ENCODE results near the gene SDK2.
A peak's percentile ranks its signal among the peaks of the same experiment; 100 is the strongest.

The SDK2 gene

DNA sequence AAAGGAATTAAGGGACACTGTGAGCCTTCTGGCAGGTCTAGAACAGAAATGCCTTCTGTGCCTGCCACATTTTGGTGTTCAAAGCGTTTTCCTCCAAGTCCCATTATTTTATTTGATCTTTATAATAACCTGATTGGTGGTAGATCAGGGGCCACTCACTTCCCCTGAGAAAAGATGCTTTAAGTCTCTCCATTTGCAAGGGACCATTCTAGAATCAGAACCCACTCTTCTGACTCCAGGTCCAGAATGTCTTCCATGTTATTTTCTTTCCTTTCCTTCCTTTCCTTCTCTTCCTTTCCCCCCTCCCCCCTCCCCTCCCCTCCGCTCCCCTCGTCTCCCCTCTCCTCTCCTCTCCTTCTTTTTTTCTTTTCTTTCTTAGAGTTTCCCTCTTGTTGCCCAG is 313.2 kb downstream of the SDK2 start:
- no peak for TF ChIP-seq REST (IDR thresholded peaks at IDR 0.05; ENCODE audit: insufficient replicate concordance, low read depth)
- Histone ChIP-seq H3K27ac (replicated peaks) (no peak overlapping the region), H3K4me3 (replicated peaks; ENCODE audit: insufficient read depth, low read length) (no peak overlapping the region), H3K27me3 (ENCODE audit: insufficient read depth, poor library complexity, severe bottlenecking) (no peaks in the 10 kb centered on the region)
- no peak for DNase-seq (ENCODE audit: low read depth in 1 of 2, low spot score in 1 of 2)

DNA sequence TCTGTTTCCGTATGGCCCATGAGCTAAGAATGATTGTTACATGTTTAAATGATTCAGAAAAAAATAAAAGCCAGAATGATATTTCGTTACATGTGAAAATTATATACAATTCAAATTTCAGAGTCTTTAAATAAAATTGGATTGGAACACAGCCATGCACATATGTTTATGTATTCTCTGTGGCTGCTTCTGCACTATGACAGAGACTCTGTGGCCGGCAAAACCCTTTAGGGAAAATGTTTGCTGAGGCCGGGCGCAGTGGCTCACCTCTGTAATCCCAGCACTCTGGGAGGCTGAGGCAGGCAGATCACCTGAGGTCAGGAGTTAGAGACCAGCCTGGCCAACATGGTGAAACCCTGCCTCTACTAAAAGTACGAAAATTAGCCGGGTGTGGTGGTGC is 316.6 kb downstream of the SDK2 start:
- Histone ChIP-seq H3K27me3 (ENCODE audit: insufficient read depth, poor library complexity, severe bottlenecking) (no peaks in the 10 kb centered on the region), H3K27ac (replicated peaks) (no peak overlapping the region), H3K4me3 (replicated peaks; ENCODE audit: insufficient read depth, low read length) (no peak overlapping the region)
- no peak for TF ChIP-seq POLR2AphosphoS5 (IDR thresholded peaks at IDR 0.05; ENCODE audit: low read depth)
- no peak for TF ChIP-seq SPI1 (IDR thresholded peaks at IDR 0.05; ENCODE audit: borderline replicate concordance, low read depth)
- no peak for TF ChIP-seq REST (IDR thresholded peaks at IDR 0.05; ENCODE audit: insufficient replicate concordance, low read depth)
- no peak for TF ChIP-seq GABPA (IDR thresholded peaks at IDR 0.05; ENCODE audit: low read depth)
- no peak for TF ChIP-seq CTCF (IDR thresholded peaks at IDR 0.05; ENCODE audit: insufficient read depth, low read length)
- no peak for DNase-seq (ENCODE audit: low read depth in 1 of 2, low spot score in 1 of 2)

DNA sequence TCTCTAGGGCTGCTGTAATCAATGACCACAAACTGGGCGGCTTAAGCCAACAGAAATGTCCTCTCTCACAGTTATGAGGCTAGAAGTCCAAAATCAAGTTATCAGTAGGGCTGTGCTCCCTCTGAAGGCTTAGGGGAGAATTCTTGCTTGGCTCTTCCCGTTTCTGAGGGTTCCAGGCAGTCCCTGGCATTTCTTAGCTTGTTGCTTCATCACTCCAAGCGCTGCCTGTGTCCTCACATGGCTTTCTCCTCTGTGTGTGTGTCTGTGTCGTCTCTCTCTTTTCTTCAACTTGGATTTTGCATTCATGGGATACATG is 318.8 kb downstream of the SDK2 start:
- Histone ChIP-seq H3K27me3 (ENCODE audit: insufficient read depth, poor library complexity, severe bottlenecking) (no peaks in the 10 kb centered on the region), H3K27ac (replicated peaks) (no peak overlapping the region), H3K4me3 (replicated peaks; ENCODE audit: insufficient read depth, low read length) (no peak overlapping the region)
- TF ChIP-seq SPI1 (IDR thresholded peaks at IDR 0.05; ENCODE audit: borderline replicate concordance, low read depth) = peak; percentile 63; the same call in 1 of the 2 replicates
- no peak for TF ChIP-seq GABPA (IDR thresholded peaks at IDR 0.05; ENCODE audit: low read depth)
- peak in 1 of 2 experiments; percentile 47 for DNase-seq (ENCODE audit: low read depth in 1 of 2, low spot score in 1 of 2)

DNA sequence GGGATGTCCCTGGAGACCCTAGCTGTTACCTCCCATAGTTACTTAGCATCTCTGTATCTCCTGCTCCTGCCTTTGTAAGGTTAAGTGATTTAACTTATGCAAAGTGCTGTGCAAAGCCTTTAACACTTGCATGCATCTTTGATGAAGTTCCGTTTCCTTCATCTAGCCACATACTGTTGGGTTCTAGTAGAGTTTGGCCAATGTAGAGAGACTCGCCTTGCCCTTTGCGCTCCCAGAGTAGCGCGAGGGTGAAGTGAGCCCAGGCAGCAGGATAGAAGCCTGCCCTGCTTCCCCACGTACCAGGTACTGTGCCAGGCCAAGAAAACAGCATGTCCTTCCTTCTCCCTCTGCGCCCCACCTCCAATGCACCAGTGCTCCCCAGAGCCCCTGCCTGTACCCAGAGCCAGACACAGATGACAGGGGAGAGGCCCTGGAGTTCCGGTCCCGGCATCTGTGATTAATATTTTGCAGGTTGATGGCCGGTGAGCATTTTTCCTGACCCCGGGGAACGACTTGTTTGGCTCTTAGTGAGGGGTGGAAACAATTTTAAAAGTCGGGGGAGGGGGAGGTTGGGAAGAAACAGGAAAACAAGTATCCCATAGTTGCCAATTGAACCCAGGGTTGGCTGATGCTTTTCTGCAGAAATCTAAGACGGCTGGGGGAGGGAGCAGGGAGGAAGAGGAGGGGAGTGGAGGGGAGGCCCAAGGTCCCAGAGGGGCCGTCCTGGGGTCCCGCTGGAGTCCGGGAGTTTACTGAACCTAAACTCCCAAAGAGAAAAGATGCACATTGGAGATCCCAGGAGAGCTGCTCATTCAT is 319.3 kb downstream of the SDK2 start:
- Histone ChIP-seq H3K4me3 (replicated peaks; ENCODE audit: insufficient read depth, low read length) (no peak overlapping the region), H3K27ac (replicated peaks) (no peak overlapping the region), H3K27me3 (ENCODE audit: insufficient read depth, poor library complexity, severe bottlenecking) (no peaks in the 10 kb centered on the region)
- TF ChIP-seq REST (IDR thresholded peaks at IDR 0.05; ENCODE audit: insufficient replicate concordance, low read depth) (no peak), POLR2AphosphoS5 (IDR thresholded peaks at IDR 0.05; ENCODE audit: low read depth) (no peak), GABPA (IDR thresholded peaks at IDR 0.05; ENCODE audit: low read depth) (no peak), CTCF (IDR thresholded peaks at IDR 0.05; ENCODE audit: insufficient read depth, low read length) (no peak), SPI1 (IDR thresholded peaks at IDR 0.05; ENCODE audit: borderline replicate concordance, low read depth) (no peak)
- no peak for DNase-seq (ENCODE audit: low read depth in 1 of 2, low spot score in 1 of 2)
